GM18951 (cell line): ENCODE measurements around the gene RIOX2.

Experiments
- POLR2A ChIP-seq: IDR thresholded peaks from 4 replicates; pipeline ENCODE4 v1.6.1; 2011; ENCODE audit warnings: mild to moderate bottlenecking; ENCODE audit not compliant: insufficient read length, insufficient read depth; ENCODE audit errors: extremely low read depth
- in situ Hi-C: fragments of 300-500 bp; cut with MboI; formaldehyde crosslinking; loops from one replicate; pipeline ENCODE4 v1.12.0; 2022; ENCODE audit warnings: low sequenced_read_pairs, mixed read lengths, inconsistent platforms; ENCODE audit not compliant: unreplicated experiment

Gene RIOX2

DNA sequence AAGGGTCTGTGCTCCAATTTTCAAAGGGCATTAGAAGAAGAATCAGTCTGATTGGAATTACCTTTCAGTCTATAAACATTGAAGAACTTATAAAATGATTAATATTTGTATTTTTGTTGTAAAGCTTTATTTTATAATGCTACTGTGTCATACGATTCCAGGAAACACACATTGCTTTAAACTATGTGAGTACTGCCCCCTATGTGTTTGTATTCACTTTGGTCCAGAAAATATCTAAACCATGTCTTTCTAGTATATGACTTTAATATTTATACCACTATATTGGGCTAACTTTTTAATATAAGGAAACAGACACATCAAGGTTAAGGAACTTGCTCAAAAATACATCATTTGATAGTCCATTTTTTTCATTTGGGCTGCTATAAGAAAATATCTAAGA, 3.2 kb upstream of the RIOX2 start:
- no peak for TF ChIP-seq POLR2A
- in situ Hi-C loops = no loop called here

DNA sequence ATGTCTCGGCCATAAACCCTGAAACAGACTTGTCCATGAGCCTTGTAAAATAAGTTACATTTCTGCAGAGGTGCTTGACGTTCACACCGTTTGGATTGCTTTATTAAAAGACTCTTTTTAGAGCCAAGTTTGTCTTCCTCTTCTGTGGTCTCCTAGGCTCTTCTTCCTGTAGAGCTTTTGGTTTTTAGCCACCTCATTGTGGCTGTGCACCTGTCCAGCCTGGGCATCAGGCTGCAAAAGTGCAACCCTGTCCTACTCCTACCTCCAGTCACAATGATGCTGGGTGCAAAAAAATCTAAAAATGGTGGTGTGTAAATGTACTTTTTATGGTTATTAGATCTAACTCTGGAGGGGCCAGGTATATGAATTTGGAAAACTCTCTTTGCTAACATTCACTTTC, 2.8 kb upstream of the RIOX2 start:
- TF ChIP-seq POLR2A = no peak
- in situ Hi-C loops = no loop called here

DNA sequence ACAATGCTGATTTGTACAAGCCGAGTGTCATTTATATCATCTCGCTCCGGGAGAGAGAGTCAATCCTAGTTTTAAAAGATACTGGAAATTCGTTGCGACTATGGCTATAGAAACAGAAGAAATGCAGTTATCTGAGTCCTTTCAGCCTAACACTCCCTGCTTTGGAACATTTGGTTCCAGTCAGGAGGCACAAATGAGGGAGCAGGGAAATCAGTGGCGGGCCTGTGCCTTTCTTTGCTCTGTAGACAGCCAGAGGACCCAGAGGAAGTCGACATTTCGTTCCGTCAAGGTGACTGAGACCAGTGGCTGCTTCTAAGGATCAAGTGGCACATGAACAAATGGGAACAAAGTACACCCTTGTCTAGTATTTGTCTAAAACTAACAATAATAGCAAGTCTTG, 745 bp upstream of the RIOX2 start:
- TF ChIP-seq POLR2A = no peak
- in situ Hi-C loops = no loop called here

DNA sequence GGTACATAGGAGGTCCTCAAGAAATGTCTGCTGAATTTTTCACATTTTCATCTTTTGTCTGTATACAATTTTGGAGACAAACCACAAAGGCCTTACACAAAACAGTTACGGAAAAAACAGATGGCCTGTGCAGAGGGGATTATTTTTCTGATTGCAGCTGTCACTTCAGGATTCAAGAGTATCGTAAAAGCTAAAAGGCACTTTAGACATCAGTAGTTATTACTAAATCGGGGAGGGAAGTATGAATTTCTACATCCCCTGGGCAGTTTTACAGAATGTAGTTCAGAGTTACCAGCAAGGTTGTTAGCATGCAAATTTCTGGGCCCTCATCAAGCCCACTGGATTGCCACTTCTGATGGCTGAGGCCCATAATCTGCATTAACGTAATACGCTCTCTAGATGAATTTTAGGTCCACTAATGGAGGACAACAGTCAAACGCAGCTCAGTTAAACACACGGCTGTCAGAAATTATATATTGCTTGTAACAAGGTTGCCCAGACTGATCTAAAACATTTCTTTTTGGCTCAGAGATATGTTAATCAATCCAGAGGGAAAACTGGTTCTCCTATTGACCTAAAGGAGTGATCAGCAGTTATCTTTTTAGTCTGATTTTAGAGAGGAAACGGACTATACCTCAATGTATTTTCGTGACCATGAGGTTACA, 1.1 kb downstream of the RIOX2 start:
- in situ Hi-C loops = no loop called here
- TF ChIP-seq POLR2A = no peak

DNA sequence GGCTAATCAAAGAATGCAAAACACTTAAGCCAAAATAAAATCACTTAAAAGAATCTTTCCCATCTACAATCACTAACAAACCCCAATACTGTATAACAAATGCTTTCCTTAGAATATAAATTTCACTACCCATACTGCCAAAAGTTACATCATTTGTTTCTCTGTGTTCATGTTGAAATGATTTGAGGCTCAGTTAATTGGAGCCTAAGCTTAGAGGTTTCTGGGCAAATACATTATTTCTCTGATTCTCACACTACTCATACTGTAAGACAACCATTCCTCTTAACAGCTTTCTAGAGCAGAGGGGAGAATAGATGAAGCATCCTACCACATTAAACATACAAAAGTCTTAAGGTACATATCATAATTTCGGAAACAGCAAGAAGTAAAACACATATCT, 2.1 kb downstream of the RIOX2 start:
- in situ Hi-C loops = no loop called here
- TF ChIP-seq POLR2A = no peak

DNA sequence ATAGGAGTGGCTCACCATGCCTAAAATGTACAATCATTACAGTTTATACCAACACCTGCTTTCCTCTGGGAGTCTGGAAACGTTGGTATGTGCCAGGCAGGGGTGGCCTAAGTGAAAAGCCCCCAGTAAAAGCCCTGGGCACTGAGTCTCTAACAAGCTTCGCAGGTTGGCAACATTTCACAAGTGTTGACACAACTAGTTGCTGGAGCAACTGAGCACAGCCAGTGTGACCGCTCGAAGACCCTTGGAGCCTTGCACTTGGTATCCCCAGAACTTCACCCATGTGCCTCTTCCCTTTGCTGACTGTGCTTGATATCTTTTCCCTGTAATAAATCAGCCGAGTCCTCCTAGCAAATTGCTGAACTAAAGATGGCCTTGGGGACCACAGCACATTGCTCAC, 2.7 kb downstream of the RIOX2 start:
- in situ Hi-C loops = no loop called here
- no peak for TF ChIP-seq POLR2A

DNA sequence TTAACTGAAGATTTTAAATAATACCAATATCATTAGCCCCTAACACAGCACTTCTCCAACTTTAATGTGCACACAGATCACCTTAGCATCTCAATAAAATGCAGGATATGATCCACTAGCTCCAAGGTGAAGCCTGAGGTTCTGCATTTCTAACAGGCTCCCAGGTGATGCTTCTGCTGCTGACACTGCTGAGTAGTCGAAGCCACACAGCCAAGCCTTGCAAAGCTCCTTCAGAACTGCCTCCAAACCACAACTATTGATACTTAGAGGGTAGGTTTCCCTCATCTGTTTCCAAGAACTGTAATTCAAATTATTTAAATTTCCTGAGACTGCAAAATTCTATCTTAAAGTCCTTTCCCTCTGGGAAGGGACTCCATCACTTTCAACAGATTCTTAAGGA, 3.9 kb downstream of the RIOX2 start:
- TF ChIP-seq POLR2A = no peak
- in situ Hi-C loops = no loop called here

DNA sequence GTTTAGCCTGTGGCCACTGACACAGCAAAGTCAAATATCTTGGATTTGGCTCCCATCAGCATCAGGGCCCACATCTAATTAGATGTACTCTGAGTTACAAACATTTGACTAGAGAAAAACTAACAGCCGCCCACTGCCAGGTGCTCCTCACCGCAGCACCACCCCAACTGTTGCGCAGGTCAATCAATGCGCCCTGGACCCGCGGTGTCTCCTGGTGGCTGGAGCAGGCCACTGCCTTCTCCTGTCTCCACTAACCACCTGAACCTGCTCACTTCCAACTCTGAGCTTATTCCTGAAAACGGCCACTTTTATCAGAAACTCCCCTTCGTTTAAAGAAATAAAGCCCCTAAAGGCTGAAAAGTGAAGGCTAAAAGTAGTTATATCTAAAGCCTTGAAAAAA, 4.3 kb downstream of the RIOX2 start:
- TF ChIP-seq POLR2A = no peak

DNA sequence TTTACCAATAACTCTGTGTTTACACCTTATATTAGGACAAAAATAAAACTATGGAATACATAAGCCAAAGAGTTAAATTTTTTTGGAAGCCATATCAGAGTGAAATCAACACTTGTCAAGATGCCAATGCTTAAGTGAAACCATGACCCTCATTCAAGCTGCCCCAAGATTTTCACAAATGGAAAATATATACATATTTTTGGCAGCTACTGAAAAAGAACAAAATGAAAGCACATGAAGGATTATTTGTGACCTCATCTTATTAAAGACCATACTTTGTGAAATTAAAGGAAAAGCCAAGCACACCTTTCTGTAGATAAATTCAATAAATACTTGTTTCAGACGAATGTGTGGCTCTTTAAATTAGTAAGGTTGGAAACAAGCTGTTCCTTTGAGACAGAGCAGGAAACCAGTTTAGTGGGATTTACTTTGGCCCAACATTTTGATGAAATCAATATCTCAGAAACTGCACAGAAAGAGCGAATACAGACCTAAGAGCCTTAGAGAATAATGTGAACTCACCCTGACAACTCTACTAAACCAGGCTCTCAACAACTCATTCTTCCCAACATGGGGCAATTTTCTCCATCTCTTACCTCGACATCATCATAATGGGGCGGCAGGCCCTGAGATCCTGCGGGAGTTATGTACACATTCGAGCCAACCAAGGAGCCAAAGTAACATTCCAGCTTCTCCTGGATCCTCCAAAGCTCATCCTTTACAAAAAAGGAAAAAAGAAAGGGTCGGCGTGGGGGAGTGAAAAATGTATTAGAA, 11.1 kb downstream of the RIOX2 start:
- in situ Hi-C loops = no loop called here
- no peak for TF ChIP-seq POLR2A

More for the DNA sequence above, 4.3 kb downstream of the RIOX2 start:
- in situ Hi-C loops = no loop called here

DNA sequence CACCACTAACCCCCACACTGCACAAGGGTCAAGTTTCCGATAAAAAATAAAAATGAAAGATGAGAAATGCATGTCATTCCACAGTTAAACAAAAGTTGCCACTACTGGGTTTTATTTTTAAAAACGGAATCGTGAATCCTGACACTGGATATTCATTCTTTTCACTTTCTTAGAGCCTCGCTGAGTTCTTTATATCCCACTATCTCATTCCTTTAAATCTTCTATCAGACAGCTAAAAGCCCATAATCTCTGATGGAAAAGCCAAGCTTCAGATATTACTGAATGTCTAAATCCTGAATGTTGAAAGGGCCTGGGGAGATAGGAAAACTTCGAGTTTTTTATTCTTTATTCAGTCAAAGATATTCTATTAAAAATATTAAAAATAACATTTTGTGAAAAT, 11.7 kb downstream of the RIOX2 start:
- TF ChIP-seq POLR2A = no peak
- in situ Hi-C loops = no loop called here

DNA sequence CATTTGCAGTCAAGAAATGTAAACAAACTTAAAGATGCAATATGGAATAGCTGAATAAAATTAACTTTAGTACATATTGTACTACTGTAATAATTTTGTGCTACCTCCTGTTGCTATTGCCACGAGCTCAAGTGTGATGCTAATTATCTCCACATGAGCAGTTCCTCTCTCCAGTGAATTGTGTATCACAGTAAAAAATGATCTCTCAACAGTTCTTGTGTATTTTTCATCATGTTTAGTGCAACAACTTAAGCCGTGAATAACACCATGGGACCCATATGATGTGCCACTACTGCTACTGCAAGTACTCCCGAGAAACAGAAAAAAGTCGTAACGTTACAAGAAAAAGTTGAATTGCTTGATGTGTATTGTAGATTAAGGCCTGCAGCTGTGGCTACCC, 12.4 kb downstream of the RIOX2 start:
- in situ Hi-C loops = no loop called here
- TF ChIP-seq POLR2A = no peak

DNA sequence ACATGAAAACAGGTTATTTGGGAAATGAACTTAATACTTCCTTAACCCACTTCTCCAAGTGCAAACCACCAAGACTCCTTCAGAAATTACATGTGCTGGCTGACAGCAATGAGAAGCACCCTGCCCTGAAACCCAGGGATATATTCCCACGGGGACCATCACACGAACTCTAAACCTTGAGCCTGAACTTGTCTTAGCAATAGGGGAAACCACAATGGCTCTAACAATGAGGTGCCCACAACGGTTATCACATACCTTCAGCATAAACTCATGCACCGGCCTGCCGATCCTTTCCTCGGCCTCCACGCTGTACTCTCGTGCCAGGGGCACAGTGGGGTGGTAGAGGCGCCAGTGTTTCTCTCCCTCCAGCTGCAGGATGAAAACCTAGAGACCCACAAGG, 13.4 kb downstream of the RIOX2 start:
- in situ Hi-C loops = no loop called here
- no peak for TF ChIP-seq POLR2A

DNA sequence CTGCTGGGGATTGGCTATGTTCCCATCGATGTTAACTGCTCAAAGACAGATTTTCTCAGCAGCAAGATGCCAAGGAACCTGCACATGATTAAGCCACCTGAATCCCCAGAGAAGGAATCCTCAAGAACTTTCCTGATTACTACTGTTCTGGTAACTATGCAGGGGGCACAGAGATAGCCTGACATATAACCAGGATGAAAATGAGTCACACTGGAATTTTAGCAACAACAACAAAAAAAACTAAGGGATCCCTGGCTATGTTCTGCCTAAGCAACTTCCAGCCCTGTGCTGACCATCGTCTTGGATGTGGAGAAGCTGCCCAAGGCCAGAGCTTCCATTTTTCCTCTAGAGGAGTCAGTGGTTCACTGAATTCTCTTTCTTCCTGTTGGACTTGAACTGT, 13.8 kb downstream of the RIOX2 start:
- in situ Hi-C loops = no loop called here
- no peak for TF ChIP-seq POLR2A

DNA sequence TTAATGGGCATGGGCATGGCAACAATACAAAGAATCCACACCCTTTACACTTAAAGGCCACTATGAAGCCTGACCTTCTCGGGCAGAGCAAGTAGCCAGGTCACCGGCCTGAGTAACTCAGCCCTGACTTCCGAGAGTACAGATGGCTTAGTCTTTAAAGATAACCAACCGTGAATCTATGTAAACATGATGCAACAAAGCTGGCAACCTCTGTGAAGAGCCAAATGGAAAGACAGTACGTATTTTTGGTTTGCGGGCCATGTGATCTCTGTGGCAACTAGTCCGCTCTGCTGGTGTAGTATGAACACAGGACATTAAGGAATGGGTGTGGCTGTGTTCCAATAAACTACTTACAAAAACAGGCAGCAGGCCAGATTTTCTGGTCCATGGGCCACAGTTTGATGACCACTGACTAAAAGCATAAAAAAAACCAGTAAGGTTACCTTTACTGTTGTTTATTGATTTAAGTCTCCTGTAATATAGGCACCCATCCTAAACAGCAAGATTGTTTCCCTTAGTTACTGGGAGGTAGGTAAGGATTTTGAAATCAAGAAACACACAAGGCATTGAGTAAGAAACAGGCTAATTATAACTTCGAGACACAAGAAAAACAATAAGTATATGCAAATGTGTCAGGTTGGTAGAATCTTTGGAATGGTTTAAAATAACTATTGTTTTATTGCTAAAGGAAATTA, 14.5 kb downstream of the RIOX2 start:
- no peak for TF ChIP-seq POLR2A
- in situ Hi-C loops = no loop called here

DNA sequence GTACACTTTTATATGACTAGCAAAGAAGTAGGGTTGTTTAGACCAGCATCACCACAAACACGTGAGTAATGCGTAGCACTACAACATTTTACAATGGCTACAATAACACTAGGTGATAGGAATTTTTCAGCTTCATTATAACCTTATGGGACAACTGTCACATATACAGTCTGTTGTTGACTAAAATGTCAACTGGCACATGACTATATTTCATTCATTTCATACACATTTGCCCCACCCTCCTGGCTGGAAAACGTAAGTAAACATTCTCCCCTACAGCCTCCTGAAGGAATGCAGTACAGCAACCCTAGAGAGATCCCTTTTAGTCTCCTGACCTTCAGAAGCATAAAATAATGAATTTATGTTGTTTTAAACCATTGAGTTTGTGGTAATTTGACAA, 16.2 kb downstream of the RIOX2 start:
- in situ Hi-C loops = no loop called here
- TF ChIP-seq POLR2A = no peak
